Fibroblast of lung (primary cell): Measurements from ENCODE around the gene PCDH15.

Experiments
- CTCF ChIP-seq, 2 donors: IDR thresholded peaks in 1 of 2; conservative IDR thresholded peaks in 1 of 2; 1 replicate in 1 of 2; 2 replicates in 1 of 2; pipeline ENCODE4 v1.5.1; 2011 to 2012; ENCODE audit warnings: low read length in 2 of 2, control low read depth in 1 of 2, inconsistent platforms in 1 of 2, low read depth in 1 of 2, mild to moderate bottlenecking in 1 of 2
- EZH2 ChIP-seq: IDR thresholded peaks from 2 replicates; pipeline ENCODE4 v1.5.1; 2012; ENCODE audit warnings: low read length, control low read depth, mild to moderate bottlenecking; ENCODE audit errors: missing control alignments

- no peak for TF ChIP-seq CTCF (conservative IDR thresholded peaks at IDR 0.05 in 1 of 2, IDR thresholded peaks at IDR 0.05 in 1 of 2; ENCODE audit: low read depth in 1 of 2, low read length in 2 of 2)
- no peak for TF ChIP-seq EZH2
These were observed 459.0 kb downstream of the PCDH15 start for GRCh38 chr10:54342058-54342457.
